ENCODE data around the gene MAOB.
"Not testable (repeated sequence)": the region's sequence is repeated elsewhere in the genome, so short reads cannot be mapped to it uniquely, and the experiment has no call there.

The MAOB gene

DNA sequence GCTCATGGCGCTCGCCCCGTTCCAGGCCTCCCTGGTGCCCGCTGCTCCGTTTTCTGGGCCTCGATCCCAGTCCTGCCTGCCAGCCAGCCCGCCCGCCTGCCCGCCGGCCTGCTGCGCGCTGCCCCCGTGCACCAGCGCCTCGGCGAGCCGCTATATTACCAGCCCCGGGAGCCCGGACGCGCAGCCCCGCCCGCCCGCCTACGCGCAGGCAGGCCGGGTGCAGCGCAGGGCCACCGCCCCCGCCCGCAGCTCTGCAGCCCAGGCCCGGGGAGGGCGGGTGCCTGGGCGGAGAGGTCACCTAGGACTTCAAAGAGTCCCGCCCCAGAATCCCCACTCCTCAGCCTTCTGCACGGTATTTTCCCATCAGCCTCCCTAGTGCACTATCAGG is at the start of gene MAOB:
Gene MAOB (minus strand): TSS at position 157 of the 388 bp plus-strand sequence. CDS start 151 bp downstream, at position 6.
- DNase-seq (ENCODE audit: low read depth), result no peak
- peak within 1 kb of the TSS; percentile 5 for H3K4me3 ChIP-seq (ENCODE audit: low read depth, low read length)

DNA sequence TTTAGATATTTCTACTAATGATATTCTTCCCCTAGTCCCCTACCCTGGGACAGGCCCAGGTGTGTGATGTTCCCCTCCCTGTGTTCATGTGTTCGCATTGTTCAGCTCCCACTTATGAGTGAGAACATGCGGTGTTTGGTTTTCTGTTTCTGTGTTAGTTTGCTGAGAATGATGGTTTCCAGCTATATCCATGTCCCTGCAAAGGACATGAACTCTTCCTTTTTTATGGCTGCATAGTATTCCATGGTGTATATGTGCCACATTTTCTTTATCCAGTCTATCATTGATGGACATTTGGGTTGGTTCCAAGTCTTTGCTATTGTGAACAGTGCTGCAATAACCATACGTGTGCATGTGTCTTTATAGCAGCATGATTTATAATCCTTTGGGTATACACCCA is 39.8 kb upstream of the MAOB start:
- not testable (repeated sequence) for H3K4me3 ChIP-seq (ENCODE audit: low read depth, low read length); DNase-seq (ENCODE audit: low read depth)

DNA sequence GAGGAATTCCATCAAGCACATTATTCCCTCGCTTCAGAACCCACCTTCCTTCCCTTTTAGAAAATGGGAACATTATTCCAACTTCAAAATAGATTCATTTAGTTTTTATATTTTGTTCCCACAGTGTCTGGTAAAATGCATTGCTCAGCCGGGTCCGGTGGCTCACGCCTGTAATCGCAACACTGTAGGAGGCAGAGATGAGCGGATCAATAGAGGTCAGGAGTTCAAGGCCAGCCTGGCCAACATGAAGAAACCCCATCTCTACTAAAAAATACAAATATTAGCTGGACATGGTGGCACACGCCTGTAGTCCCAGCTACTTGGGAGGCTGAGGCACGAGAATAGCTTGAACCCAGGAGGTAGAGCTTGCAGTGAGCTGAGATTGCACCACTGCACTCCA is 28.5 kb upstream of the MAOB start:
- not testable (repeated sequence) for DNase-seq (ENCODE audit: low read depth); H3K4me3 ChIP-seq (ENCODE audit: low read depth, low read length)

DNA sequence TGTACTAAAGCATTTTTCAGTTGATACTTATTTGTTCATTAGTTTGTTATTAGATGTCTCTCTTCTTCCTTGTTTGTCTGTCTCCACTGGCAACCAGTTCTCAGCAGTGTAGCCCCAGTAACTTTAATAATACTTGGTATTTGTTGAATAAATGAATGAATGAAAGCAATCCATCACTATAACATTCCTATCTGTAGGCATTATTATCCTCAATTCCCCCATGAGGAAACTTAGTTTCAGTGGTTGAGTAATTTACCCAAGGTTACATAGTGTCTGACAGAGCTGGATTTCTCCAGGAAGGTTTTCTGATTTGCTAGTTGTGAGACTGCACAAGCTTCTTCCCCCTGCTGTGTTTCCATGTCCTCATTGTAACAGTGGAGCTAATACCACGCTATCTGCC is 27.8 kb upstream of the MAOB start:
- no peak for DNase-seq (ENCODE audit: low read depth)

DNA sequence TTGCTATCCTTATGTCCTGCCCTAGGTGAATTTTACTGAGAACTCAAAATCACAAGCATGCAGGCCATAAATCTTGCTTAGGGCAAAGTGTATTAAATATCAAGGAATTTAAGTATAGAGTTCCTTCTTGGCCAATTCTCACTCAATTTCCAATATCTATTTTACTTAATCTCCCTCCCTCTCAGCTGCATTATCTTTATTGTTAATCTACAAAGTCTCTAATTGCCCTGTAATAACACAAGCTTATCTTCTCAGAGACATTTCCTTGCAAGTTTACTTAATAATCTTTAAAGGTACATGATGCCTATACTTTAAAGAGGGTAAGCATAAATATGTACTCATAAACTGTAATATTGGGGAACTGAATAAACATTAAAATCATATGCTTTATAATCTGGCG is 26.9 kb upstream of the MAOB start:
- H3K4me3 ChIP-seq (ENCODE audit: low read depth, low read length), result no peak overlapping the region

More for the DNA sequence above, 27.8 kb upstream of the MAOB start:
- H3K4me3 ChIP-seq (ENCODE audit: low read depth, low read length), result no peak overlapping the region

DNA sequence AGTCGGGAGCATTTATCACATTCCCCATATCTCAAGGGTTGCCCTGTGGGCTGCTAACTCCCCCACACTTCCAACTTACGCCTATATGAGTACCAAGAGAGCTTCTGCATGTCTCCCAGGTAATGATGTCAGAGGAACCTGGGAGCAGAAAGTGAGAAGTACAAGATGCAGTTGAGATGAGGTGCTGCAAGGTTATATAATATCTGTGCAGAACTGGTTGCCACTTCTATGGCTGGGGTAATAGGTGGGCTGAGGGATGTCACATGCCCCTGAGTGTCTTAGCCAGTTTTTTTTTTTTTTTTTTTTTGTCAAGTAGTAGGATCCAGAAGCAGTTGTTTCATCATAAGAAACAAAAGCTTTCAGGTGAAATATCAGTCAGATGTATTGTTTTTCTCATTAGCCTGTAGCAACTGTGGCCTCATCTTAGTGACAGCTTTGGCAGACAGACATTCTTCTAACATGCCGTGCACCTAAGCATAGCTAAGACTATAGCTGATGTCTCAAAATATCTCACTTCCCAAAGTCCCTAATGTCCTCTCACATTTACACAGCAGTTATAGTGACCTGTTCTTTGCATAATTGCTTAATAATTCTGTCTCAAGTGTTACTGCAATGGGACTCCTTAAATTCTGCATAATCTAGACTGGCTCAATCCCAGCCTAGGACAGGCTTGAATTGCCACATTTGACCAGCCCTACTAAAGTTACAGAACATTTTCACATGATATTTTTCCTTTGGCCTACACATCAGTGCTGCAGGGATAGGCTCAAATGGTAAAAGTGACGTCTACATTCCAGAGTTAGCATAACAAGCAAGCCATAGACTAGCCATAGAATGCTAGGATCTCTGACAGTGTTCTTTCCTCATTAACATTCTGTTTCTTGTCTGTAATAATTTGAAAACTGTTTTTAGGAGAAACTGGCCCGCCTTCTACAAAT is 17.9 kb upstream of the MAOB start:
- no peak for DNase-seq (ENCODE audit: low read depth)
- H3K4me3 ChIP-seq (ENCODE audit: low read depth, low read length), result no peak overlapping the region

More for the DNA sequence above, 26.9 kb upstream of the MAOB start:
- no peak for DNase-seq (ENCODE audit: low read depth)

DNA sequence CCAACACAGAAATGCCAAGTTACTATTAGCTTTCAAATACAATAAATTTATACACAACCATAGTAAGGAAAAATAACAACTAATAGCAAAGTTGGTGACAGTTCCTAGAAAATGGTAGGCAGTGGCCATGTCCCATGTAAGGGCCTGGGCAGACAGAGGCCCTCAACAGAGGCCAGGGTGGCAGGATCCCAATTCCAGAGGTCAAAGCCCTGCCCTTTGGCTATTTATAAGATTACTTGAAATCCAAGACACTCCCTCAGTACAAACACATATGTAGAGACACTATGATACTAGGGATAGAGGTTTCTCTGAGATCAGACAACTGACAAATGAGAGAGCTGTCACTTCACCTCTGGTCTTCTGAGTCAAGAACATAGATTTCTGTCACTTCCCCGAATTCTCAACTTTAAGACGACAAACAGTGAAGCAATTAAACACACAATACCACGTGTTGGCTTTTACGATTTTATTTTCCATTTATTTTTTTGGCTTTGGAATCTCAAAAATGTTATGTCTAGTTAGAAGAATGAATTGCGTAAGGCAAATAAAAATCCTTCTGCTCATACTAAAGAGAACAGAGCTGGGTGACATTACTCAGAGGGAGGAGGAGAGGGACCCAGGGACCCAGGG is 16.3 kb upstream of the MAOB start:
- H3K4me3 ChIP-seq (ENCODE audit: low read depth, low read length), result no peak overlapping the region
- DNase-seq (ENCODE audit: low read depth), result no peak

DNA sequence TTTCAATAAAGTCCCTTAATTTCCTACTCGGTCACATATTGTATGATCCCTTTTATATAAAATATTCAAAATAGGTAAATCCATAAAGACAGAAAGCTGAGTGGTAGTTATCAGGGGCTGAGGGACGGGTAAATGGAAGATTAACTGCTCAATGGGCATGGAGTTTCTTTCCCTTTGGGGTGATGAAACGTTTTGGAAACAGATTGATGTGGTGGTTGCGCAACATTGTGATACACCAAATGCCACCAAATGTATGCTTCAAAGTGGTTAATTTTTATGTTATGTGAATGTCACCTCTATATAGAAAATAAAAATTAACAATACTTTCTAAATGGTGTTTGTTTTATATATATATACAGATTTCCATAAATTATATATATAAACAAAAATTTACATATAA is 15.0 kb upstream of the MAOB start:
- DNase-seq (ENCODE audit: low read depth), result no peak

DNA sequence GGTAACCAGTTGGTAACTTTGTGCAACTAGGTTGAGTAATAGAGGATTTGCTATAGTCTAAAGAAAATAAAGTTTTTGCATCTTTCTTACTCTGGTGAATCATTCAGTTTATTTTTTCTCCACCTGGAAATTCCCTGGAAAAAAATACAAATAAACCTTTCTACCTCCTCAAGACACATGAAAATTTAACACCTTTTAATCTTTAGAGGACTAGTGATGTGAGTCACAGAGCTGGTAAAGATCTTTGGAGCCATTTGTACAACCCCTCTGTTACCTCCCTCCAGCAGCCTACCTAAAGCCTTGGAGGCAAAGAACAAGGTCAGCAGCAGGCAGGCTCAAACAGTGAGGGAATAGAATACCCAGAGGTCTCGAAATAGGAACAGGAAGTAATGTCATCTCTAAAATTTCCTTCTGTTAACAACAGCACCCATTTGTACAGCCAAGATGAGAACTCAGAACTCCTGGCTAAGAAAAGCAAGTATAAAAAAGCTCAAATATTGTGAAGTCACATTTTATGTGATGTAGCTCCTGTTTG is 10.2 kb upstream of the MAOB start:
- no peak for DNase-seq (ENCODE audit: low read depth)
- no peak overlapping the region for H3K4me3 ChIP-seq (ENCODE audit: low read depth, low read length)

More for the DNA sequence above, 15.0 kb upstream of the MAOB start:
- H3K4me3 ChIP-seq (ENCODE audit: low read depth, low read length), result no peak overlapping the region

DNA sequence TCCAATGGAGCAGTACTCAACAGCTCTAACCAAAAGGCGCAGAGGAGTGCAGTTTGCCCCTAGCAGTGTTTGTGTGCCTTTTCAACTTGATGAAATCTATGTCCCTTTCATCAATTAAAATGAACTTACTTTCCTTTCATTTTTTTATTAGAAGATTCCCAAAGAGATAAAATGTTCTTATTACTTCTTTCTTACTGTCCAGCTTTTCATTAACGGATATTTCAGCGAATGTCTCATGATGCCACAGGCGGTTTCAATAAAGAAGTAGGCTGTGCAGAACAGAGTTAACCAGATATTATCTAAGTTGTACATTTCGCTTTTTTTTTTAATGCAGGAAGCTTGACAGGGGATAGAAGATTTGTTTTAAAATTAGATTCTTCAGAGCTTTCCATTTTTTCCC is 3.4 kb upstream of the MAOB start:
- H3K4me3 ChIP-seq (ENCODE audit: low read depth, low read length), result no peak overlapping the region
- no peak for DNase-seq (ENCODE audit: low read depth)

DNA sequence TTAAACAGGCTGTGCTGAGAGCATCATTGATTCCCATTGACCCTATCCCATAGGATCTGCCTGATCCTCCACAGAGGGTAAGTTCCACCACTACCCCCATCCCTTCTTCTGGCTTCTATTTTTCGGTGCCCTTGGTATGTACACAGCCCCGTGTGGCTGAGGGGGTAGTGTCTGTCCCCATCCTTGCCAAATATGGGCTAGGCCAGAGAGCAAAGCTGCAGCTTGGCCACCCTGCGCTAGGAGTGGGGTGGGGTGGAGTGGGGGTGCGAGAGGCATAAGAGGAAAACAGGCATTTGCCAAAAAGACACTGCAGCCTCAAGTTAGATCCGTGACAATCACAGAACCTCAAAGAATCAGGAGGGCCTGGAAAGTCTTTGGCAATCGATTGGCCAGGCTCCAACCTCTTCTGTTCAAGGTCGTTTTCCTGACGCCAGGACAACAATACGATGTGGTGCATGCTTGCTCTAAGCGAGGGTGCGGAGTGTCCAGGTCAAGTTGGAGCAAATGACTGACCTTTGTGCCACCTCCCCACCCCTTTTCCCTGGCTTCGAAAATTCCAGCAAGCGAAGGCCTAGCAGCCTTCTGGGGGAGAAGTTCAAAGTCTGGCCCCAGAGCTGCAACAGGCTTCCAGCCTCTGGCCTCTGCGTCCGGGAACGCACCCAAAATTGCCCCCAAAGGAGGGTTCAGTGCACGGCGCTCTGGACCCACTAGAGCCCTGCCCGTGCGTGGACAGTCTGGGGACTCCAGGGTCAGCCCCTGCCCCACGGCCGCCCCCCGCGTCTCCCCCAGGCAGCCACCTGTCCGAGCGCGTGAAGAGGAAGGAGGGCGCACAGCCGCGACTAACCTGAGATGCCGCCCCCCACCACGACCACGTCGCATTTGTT is 598 bp downstream of the MAOB start:
- no peak overlapping the region for H3K4me3 ChIP-seq (ENCODE audit: low read depth, low read length)
- no peak for DNase-seq (ENCODE audit: low read depth)

DNA sequence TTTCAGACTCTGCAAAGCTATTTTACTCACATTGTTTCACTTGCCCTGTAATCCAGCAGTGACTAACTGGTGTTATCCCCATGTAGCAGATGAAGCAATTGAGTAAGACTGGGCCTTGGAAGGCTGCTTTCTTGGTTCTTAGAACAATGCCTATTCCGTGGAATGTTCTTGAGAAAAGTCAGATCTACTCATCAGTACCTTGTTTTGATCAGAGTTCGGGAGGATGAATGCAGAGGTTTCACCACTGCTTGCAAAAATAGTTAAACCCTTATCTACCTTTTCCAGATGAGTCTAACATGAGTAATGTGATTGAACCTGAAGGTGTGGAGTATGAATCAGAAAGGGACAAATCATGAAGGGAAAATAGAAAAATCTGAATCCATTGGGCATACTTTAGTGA is 1.8 kb downstream of the MAOB start:
- H3K4me3 ChIP-seq (ENCODE audit: low read depth, low read length), result no peak overlapping the region
- DNase-seq (ENCODE audit: low read depth), result no peak

DNA sequence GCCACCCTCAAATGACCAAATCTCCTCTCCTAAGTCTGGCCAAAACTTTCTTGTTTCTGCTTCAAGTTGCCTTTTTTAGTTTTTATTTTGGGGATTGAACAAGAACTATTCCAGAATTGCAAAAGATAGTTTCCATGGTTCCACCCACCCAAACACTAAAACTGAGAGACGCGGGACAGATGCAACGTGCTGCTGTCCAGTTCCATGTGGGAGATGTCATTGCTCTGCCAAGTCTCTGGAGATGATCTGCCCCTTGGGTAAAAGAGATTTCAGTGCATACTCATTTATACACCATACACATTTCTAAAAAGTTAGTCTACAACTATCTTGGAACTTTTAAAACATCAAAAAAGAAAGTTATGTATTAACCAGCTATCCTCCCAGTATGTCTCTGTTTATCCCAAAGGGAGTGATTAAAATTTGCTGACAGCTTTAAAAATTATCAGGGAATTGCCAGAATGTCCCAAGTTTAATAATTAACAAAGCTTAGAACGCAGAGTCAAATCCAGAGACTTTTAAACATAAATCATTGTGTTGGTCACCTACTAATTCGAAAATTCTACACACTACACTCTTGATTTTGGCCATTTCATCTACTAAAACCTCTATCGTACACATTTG is 3.2 kb downstream of the MAOB start:
- no peak for DNase-seq (ENCODE audit: low read depth)
- no peak overlapping the region for H3K4me3 ChIP-seq (ENCODE audit: low read depth, low read length)

DNA sequence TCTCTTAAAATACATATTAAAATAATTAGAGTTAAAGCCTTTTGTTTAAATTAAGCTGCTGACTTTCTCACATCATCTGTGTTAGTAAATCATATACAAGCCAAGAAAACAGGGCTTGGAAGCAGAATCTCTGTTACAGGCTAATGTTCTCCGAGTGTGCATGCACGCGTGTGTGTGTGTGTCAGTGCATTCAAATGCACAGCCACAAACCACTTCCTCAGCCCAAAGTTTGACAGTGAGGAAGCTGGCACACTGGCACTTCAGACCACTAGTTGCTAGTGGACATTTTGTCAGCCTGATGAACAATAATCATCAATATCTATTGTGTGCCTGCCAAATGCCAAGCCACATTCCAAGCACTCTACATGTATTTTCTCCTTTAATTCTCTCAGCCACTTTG is 5.6 kb downstream of the MAOB start:
- DNase-seq (ENCODE audit: low read depth), result no peak
- H3K4me3 ChIP-seq (ENCODE audit: low read depth, low read length), result no peak overlapping the region

DNA sequence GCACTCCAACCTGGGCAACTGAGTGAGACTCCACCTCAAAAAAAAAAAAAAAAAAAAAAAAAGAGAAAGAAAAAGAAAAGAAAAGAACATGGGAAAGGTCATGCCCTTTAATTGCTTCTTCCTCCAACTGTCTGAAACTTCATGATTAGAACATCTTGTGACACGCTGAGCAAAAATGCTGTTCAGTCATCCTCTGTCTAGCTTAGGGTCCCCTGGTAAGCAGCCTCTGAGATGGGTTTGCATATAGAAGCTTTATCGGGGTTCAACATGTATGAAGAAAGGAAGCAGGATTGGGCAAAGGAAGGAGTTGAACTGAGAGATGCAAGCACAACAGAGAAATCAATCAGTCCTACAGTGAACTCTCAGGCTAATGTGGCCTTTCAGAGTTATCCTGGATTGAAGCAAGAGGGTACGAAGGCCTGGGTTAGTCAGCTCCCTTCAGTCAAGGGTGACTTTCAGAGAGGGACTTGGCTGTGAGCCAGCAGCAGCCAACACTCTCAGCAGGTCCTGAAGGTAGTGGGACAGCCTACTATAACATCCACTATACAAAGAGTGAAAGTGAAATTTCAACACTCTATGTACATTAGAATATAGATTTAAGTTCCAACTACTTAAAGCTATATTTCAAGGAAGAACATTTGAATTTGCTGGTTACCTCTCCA is 11.4 kb downstream of the MAOB start:
- H3K4me3 ChIP-seq (ENCODE audit: low read depth, low read length), result no peak overlapping the region
- DNase-seq (ENCODE audit: low read depth), result no peak

DNA sequence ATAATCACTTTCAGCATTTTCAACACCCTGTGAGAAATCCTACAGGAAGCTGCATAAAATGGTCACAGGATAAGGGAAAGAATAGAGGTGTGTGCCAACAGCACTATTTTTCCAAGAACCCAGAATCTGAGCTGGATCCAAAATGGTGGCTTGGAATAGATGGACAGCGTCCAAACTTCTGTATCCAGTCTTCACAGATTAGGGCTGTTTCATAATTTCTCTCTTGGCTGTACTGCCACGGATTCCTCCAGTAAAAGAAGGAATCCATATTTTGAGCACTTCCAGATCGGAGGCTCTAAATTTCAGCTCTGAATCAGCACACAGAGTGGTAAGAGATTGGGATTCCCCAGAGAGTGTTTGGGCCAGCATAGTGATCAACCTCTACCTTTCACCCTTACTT is 12.2 kb downstream of the MAOB start:
- no peak for DNase-seq (ENCODE audit: low read depth)
- H3K4me3 ChIP-seq (ENCODE audit: low read depth, low read length), result no peak overlapping the region

DNA sequence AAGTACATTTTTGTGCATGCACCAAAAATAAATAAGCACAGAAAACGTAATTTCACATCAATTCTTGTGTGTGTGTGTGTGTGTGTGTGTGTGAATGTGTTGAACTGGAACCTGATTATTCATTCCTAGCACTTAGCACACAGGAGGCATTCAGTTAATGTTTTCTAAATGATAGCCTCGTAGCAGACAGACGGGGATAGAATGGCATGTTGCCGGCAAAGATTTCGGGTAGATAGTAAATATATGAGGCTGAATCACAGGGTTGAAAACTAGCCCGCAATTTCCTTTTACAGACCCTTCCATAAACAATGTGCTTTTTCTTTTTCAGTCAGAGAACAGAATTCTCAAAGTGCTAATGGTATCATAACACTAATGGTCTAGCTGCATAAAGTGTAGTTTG is 13.5 kb downstream of the MAOB start:
- no peak for DNase-seq (ENCODE audit: low read depth)
- H3K4me3 ChIP-seq (ENCODE audit: low read depth, low read length), result no peak overlapping the region

DNA sequence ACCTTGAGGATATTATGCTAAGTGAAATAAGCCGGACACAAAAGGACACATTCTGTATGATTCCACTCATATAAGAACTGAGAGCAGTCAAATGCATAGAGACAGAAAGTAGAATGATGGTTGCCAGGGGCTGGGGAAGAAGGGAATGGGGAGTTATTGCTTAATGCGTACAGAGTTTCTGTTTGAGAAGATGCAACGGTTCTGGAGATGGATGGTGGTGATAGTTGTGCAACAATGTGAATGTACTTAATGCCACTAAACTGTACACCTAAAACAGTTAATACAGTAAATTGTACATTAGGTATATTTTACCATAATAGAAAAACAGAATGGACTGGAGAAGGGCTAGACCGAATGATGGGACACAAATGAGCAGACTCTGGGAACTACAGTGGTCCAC is 15.8 kb downstream of the MAOB start:
- no peak overlapping the region for H3K4me3 ChIP-seq (ENCODE audit: low read depth, low read length)
- DNase-seq (ENCODE audit: low read depth), result no peak

DNA sequence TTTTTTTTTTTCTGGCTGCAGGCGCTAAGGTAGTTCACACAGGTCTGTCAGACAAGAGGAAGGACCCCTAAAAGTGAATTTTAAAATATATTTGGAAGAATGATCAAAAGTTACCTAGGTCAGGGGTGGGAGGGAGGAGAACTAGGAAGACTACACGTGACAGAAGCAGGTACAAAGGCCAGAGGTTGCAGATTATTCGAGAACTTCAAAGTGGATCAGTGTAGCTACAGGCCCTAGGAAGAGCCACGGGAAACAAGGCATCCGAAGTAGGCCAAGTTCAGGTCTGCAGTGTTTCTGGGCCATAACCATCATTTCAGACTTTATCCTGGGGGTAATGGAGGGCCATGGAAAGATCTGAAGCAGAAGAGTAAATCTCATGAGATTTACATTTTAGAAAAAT is 16.5 kb downstream of the MAOB start:
- no peak overlapping the region for H3K4me3 ChIP-seq (ENCODE audit: low read depth, low read length)
- no peak for DNase-seq (ENCODE audit: low read depth)
